ENCODE data around the gene LHFPL3. TPM values are rescaled to one million over a fixed set of nuclear protein-coding genes. Genes with fewer than 3 reads are reported as not detected.

LHFPL3 gene
- polyA plus RNA-seq, 1 donor from 2014 or later: 5.6 TPM

DNA sequence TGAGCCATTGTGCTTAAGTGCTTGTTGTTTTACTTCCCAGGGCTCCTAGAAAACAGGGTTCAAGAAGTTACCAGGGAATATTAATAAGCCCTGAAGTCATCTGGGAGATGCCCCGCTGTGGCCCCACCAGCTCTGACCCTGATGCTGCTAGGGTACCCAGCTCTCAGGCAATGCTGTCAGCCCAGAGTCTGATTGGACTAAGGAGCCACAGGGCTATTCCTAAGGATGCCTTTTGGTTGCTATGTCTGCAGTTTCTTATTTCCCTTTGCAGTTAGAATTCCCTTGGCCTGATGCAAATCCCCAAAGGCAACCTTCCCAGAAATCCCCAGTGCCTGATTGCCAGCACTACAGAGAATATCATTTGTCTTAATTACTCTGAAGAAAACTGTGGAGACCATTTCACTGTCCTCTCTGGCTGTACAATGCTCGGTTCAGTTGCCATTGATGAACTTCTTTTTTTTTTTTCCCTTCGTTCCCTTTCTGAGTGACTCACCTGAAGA lies 448.9 kb downstream of the LHFPL3 start:
- no peaks in the 10 kb centered on the region for H3K27me3 ChIP-seq (ENCODE audit: insufficient read depth, low read depth, low read length)
- no peaks in the 10 kb centered on the region for H3K9me3 ChIP-seq (ENCODE audit: low read length)
- H3K4me2 ChIP-seq (ENCODE audit: low read length): no peak overlapping the region
- no peaks in the 10 kb centered on the region for H3K9me2 ChIP-seq (ENCODE audit: insufficient read depth, low read length)
- H3F3A ChIP-seq (ENCODE audit: insufficient read depth, low read length, poor library complexity, severe bottlenecking): no peaks in the 10 kb centered on the region
- TF ChIP-seq SMC3 (conservative IDR thresholded peaks at IDR 0.05; ENCODE audit: poor library complexity): no peak
- no peak for TF ChIP-seq MXI1 (conservative IDR thresholded peaks at IDR 0.05; ENCODE audit: poor library complexity, severe bottlenecking)
- TF ChIP-seq REST (IDR thresholded peaks at IDR 0.05; ENCODE audit: borderline replicate concordance): no peak
- TF ChIP-seq, protein P1, sequence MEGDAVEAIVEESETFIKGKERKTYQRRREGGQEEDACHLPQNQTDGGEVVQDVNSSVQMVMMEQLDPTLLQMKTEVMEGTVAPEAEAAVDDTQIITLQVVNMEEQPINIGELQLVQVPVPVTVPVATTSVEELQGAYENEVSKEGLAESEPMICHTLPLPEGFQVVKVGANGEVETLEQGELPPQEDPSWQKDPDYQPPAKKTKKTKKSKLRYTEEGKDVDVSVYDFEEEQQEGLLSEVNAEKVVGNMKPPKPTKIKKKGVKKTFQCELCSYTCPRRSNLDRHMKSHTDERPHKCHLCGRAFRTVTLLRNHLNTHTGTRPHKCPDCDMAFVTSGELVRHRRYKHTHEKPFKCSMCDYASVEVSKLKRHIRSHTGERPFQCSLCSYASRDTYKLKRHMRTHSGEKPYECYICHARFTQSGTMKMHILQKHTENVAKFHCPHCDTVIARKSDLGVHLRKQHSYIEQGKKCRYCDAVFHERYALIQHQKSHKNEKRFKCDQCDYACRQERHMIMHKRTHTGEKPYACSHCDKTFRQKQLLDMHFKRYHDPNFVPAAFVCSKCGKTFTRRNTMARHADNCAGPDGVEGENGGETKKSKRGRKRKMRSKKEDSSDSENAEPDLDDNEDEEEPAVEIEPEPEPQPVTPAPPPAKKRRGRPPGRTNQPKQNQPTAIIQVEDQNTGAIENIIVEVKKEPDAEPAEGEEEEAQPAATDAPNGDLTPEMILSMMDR (IDR thresholded peaks at IDR 0.05; ENCODE audit: poor library complexity, severe bottlenecking): no peak
- TF ChIP-seq EZH2 (IDR thresholded peaks at IDR 0.05; ENCODE audit: borderline replicate concordance, insufficient read depth, low read length, poor library complexity, severe bottlenecking): no peak
- TF ChIP-seq RAD21 (conservative IDR thresholded peaks at IDR 0.05): no peak
- TF ChIP-seq TAF1 (IDR thresholded peaks at IDR 0.05; ENCODE audit: low read depth): no peak
- TF ChIP-seq POLR2AphosphoS5 (IDR thresholded peaks at IDR 0.05): no peak
- no peak for TF ChIP-seq EP300 (conservative IDR thresholded peaks at IDR 0.05; ENCODE audit: poor library complexity, severe bottlenecking)
- H3K9ac ChIP-seq (ENCODE audit: low read length): no peak overlapping the region
- no peaks in the 10 kb centered on the region for H3K36me3 ChIP-seq (ENCODE audit: insufficient read depth, low read length)
- H4K20me1 ChIP-seq (ENCODE audit: insufficient read depth): no peaks in the 10 kb centered on the region
- no peak overlapping the region for H3K4me3 ChIP-seq (ENCODE audit: low read length)
- no peak overlapping the region for H2AFZ ChIP-seq (ENCODE audit: low read depth, low read length)
- no peak overlapping the region for H3K27ac ChIP-seq (ENCODE audit: low read length)
- H3K79me2 ChIP-seq (replicated peaks; ENCODE audit: insufficient read depth, low read length): no peaks in the 10 kb centered on the region

DNA sequence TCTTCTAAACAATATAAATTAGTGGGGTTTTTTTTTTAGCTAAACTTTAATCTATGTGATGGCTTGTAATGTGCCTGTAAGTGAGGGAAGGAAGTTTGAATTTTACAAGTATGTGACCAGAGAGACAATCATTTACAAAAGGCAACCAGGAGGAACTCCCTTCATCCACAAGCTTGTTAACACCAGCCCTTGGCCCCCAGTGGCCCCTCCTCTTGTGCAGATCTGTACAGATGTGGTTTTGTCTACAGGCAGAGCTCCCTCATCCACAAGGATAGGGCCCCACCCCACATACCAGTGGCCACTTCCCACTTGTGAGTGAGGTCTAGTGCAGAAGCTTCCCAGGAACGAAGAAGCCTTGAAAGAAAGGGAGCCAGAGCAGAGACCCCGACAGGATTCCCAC lies 451.5 kb downstream of the LHFPL3 start:
- Histone ChIP-seq H3K79me2 (replicated peaks; ENCODE audit: insufficient read depth, low read length) (no peaks in the 10 kb centered on the region), H3K9me2 (ENCODE audit: insufficient read depth, low read length) (no peaks in the 10 kb centered on the region), H3K27me3 (ENCODE audit: insufficient read depth, low read depth, low read length) (no peaks in the 10 kb centered on the region), H3K9me3 (ENCODE audit: low read length) (no peaks in the 10 kb centered on the region), H3K9ac (ENCODE audit: low read length) (no peak overlapping the region), H4K20me1 (ENCODE audit: insufficient read depth) (no peaks in the 10 kb centered on the region), H3F3A (ENCODE audit: insufficient read depth, low read length, poor library complexity, severe bottlenecking) (no peaks in the 10 kb centered on the region), H3K27ac (ENCODE audit: low read length) (no peak overlapping the region), H2AFZ (ENCODE audit: low read depth, low read length) (no peak overlapping the region), H3K36me3 (ENCODE audit: insufficient read depth, low read length) (no peaks in the 10 kb centered on the region), H3K4me2 (ENCODE audit: low read length) (no peak overlapping the region), H3K4me3 (ENCODE audit: low read length) (no peak overlapping the region)
- TF ChIP-seq SMC3 (conservative IDR thresholded peaks at IDR 0.05; ENCODE audit: poor library complexity): no peak
- no peak for TF ChIP-seq EP300 (conservative IDR thresholded peaks at IDR 0.05; ENCODE audit: poor library complexity, severe bottlenecking)
- TF ChIP-seq, protein P1 (IDR thresholded peaks at IDR 0.05; ENCODE audit: poor library complexity, severe bottlenecking): no peak
- no peak for TF ChIP-seq REST (IDR thresholded peaks at IDR 0.05; ENCODE audit: borderline replicate concordance)
- TF ChIP-seq EZH2 (IDR thresholded peaks at IDR 0.05; ENCODE audit: borderline replicate concordance, insufficient read depth, low read length, poor library complexity, severe bottlenecking): no peak
